GM12873 (cell line): ENCODE results near the gene PKD2L1.

Experiments
- TF ChIP-seq, protein P1 (sequence below): IDR thresholded peaks from 2 replicates; pipeline ENCODE4 v1.5.1; 2012; ENCODE audit warnings: low read depth, mild to moderate bottlenecking, moderate library complexity, low read length, control low read depth; ENCODE audit not compliant: insufficient read depth; ENCODE audit errors: missing control alignments

Gene PKD2L1

DNA sequence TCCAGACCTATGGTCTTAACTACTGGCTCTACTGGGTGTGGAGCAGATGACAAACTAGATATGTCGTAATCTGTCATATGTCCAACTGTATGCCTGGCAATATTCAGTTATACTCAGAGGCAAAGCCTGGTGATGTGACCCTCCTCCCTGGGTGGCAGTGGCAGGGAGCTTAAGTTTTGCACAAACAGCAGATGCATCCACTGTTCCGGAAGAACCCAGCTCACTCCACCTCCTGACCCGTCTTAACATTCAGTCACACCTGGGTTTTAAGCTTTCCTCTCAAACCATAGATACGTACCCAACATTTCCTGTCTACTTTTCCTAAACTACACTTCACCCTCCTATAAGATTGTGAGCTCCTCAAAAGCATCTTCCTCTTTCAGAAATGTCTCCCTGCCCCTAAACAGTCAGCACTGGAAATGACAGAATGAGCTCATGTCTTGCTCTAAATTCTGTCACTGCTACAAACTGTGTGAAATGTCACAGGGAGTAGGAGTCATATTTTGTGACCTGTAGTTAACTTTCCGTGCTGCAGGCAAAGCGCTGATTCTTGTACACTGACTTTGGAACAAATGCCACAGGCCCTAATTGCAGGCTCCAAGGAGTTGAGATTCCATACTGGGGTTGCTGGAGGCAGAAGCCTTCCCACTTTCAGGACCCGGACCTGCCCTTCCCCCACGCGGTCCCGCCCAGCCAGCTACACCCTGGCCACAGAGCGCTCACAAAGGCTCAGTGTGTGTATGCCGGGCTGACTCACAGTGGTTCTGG, 40.9 kb upstream of the PKD2L1 start:
- TF ChIP-seq, protein P1, sequence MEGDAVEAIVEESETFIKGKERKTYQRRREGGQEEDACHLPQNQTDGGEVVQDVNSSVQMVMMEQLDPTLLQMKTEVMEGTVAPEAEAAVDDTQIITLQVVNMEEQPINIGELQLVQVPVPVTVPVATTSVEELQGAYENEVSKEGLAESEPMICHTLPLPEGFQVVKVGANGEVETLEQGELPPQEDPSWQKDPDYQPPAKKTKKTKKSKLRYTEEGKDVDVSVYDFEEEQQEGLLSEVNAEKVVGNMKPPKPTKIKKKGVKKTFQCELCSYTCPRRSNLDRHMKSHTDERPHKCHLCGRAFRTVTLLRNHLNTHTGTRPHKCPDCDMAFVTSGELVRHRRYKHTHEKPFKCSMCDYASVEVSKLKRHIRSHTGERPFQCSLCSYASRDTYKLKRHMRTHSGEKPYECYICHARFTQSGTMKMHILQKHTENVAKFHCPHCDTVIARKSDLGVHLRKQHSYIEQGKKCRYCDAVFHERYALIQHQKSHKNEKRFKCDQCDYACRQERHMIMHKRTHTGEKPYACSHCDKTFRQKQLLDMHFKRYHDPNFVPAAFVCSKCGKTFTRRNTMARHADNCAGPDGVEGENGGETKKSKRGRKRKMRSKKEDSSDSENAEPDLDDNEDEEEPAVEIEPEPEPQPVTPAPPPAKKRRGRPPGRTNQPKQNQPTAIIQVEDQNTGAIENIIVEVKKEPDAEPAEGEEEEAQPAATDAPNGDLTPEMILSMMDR = no peak

DNA sequence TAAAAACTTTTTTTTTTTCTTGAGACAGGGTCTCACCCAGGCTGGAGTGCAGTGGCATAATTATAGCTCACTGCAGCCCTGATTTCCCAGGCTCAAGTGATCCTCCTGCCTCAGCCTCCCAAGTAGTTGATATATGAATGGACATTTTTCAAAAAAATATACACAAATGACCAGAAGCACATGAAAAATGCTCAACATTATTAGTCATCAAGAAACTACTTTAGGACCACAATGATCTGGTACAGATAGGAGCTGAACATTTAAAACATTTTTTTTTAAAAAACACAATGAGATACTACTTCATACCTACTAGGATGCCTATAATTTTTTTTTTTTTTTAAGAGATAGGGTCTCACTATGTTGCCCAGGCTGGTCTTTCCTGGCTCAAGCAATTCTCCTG, 38.7 kb upstream of the PKD2L1 start:
- TF ChIP-seq, protein P1 = no peak

DNA sequence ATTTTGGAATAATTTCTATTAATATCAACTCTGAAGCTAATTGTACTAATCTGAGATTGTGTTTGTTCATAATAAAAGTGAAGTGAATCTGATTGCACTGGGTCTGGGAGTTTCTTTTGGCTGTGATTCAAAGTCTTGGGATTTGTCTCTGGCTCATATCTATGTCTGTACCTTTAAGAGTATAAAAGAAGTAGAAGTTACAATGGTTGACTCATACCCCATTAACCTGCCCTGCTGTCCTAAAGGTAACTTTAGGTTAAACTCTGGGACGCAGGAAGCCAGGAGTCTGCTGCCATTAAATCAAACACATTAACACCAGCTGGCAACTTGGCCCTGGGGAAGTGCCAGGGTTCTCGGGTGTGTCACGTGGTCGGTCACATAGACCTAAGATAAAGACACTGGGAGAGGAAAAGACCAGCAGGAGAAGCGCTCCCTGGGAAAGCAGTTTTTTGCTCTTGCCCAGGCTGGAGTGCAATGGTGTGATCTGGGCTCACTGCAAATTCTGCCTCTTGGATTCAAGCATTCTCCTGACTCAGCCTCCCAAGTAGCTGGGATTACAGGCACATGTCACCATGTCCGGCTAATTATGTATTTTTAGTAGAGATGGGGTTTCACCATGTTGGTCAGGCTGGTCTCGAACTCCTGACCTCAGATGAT, 34.8 kb upstream of the PKD2L1 start:
- TF ChIP-seq, protein P1 = no peak

DNA sequence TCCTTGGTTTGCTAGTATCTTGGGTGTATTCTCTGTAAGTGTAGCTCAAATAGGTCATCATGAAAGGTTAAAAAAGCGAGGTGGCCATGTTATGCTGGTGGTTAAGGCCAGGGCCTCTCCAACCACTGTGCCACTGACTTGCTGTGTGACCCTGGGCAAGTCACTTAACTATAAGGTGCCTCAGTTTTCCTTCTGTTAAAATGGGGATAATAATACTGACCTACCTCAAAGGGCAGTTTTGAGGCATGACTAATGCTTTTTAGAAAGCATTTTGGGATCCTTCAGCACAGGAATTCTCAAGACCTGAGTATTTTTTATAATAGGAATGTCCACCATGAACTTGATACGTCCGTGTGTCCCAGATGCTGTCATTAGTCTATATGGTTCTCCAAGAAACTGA, 34.1 kb upstream of the PKD2L1 start:
- TF ChIP-seq, protein P1 = no peak

DNA sequence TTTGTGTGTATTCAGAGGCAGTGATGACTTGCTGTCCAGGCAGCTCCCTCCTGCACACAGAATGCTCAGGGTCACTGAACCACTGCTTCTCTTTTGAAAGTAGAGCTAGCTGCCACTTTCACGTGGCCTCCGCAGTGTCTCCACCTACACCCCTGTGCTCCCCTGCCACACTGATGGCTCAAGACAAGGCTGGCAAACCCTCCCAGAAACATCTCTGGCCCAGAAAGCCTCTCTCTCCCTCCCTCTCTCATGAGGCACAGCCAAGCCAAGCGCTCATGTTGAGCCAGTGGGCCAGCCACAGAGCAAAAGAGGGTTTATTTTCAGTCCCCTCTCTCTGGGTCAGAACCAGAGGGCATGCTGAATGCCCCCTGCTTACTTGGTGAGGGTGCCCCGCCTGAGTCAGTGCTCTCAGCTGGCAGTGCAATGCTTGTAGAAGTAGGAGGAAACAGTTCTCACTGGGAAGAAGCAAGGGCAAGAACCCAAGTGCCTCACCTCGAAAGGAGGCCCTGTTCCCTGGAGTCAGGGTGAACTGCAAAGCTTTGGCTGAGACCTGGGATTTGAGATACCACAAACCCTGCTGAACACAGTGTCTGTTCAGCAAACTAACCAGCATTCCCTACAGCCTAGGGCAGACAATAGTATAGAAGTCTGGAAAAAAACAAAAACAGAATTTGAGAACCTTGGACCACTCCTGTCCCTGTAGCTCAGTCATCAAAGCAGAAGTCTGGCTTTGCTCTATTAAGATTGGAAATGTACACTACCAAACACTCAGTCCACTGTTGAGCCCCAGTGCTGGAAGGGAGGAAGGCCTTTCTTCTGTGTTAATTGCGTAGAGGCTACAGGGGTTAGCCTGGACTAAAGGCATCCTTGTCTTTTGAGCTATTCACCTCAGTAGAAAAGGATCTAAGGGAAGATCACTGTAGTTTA, 32.8 kb upstream of the PKD2L1 start:
- TF ChIP-seq, protein P1 = no peak

DNA sequence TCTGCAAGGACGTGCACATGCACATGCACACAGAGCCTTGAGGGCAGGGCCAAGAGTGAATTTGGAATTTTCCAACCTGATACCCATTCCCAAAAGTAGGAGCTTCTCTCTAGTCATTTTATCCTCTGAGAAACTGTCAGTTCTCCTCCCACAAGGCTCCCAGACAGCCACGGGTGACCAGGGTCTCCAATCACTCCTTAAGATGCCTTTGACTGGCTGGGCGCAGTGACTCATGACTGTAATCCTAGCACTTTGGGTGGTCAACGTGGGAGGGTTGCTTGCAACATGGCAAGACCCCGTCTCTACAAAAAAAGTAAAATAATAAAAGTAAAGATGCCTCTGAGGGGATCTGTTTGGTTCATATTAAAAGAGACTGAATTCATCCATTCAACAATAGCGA, 30.2 kb upstream of the PKD2L1 start:
- TF ChIP-seq, protein P1 = no peak
